ENCODE measurements around the gene PDK2.

Gene PDK2

DNA sequence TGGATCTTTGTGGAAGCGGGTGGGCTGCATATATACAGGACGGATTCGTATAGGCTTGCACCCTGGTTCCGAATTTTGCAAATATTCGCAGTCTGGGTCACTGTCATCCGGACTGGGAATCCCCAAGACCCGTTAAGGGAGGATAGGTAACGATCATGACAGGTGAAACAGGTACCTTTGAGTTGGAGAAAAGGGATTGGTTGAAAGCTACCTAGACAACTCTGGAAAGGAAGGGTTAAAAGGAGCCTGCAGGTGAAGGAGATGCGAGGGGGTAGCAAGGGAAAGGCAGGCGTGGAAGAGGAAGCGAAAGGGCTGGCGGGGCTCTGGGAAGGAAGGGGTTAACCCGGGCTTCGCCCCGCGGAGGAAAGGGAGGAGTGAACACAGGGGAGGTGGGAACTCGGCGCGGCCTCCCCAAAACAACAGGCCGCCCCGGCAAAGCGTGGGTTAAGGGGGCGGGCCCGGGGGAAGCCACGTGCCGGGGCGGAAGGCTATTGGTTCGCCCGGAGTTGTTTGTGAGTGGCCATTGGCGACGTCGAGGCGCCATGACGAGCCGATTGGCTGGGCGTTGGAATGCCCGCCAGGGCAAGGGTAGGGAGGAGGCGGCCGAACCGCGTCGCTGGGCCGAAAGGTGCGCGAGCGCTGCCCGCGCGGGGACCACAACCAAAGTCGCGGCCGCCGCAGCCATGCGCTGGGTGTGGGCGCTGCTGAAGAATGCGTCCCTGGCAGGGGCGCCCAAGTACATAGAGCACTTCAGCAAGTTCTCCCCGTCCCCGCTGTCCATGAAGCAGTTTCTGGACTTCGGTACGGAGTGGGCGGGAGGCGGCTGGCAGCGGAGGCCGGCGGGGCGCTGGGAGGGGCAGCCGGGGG is at the start of gene PDK2:
TSS of gene PDK2 (plus strand) at position 599 of the 867 bp plus-strand sequence. CDS start at position 684, 85 bp downstream.
- DNase-seq: peak; percentile 94

DNA sequence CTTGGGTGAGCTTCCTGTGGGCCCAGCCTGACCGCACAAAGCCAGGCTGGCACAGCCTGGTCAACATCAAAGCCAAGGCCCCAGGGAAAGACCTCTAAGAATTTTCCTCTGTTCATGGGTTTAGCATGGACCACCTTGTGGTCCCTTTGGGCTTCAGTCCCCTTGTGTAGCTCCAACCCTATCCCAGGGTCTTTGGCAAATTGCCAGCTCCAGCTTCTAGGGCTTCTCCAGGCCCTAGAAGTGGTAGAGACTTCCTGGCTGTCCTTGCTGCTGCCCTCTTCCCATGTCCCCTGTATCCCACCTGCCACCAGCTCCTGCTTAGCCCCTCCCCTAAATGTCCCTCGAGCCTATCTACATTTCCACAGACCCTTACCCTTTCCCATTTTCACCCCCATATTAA is 49.0 kb upstream of the PDK2 start:
- no peak for DNase-seq

DNA sequence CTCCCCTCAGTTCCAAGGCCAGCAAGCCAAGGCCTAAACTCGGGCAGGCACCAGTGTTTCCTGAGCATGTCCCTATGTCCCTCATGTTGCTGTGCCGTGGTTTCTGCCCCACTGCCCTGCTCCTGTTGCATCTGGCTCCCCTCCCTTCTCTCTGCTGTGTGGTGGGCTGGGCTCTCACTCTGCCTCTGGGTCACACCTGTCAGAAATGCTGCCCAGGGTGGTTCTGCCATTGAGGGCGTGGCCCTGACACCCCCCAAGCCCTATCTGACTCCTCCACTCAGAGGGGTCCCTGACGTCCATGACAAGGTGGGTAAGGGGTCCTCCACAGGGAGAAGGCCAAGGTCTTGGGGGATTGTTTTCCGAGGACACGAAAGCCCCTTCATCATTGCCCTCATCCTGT is 48.5 kb upstream of the PDK2 start:
- no peak for DNase-seq

DNA sequence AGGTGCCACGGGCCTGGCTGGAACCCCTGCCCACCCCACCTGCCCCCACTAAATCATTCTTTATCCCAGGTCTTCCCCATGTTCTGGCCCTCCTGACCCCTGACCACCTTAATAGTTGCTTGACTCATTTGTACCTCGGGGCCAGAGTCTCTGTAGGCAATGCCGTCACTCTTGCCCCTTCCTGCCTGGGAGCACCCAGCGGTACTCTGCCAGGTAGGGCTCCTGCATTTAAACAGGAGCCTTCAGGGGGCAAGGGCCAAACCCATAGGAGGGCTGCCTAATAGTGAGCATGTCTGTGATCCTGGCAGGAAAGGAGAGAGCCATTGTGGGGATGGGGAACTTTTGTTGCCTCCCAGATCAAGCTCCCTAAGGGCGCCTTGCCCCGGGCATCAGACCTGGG is 48.1 kb upstream of the PDK2 start:
- no peak for DNase-seq

DNA sequence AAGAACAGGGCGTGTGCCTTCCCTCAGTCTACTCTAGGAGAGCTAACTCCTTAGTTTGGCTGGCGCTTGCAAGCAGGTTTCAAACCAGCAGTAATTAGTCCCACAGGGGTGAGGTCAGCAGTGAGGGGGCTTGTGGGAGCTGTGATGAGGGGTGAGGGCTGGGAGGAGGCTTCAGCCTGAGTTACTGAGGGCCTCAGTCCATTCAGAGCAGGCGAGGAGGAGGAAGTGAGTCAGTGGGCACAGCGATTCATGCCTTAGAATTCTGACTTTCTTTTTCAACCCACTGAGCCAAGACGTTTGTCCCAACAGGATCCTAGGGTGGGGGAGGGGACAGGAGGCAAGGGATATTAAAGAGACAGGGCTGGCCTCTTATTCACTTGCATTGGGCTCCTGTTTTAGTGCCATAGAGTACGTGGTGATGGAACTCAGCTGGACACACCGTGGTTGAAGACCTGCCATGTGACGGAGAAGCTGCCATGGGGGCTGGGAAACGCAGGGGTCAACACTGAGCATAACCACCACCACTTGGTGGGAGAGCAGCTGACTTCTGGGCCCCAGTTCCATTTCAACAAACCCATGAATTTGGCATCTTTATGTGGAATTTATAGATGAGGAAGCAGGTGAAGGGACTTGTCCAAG is 47.5 kb upstream of the PDK2 start:
- peak; percentile 48 for DNase-seq

DNA sequence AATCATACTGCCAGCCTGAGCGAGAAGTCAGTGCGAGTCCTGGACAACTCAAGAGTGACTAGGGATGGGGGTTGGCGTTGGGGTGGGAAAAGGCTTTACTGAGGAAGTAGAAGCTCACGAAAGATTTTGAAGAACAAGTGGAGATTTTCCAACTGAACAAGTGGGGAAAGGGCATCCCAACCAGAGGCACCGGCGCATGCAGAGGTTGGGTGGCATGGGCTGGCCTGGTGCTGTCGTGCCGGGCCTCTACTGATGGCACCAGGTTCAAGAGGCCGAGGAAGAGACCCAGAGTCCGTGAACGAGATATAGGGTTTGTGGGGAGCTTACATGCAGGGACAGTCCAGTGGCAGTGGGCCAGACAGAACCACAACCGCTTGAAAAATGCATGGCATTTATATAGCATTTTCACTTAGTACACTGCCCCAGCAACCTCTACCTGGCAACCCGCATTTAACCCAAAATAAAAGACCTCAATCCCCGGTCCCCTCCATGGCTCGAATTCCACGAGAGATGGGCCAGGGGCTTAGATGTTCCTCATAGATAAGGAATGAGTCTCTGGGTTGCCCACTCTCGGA is 46.9 kb upstream of the PDK2 start:
- DNase-seq: no peak

DNA sequence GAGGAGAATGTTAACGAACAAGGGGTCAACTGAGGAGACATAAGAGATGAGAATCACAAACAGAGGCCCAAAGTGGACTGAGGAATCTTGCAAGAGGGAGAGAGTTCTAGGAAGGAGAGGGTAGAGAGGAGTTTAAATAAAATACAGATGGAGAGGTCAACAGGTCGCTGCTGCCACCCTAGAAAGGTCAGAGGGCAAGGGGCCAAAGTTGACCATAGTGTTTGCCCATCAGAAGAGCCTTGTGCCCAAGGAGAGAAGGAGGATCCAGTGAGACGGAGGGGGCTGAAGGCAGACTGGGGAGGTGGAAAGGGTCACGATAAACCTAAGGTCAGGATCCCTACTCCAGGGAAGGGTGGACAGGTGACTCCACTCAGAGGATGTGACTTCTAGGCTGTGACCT is 46.2 kb upstream of the PDK2 start:
- DNase-seq: no peak

DNA sequence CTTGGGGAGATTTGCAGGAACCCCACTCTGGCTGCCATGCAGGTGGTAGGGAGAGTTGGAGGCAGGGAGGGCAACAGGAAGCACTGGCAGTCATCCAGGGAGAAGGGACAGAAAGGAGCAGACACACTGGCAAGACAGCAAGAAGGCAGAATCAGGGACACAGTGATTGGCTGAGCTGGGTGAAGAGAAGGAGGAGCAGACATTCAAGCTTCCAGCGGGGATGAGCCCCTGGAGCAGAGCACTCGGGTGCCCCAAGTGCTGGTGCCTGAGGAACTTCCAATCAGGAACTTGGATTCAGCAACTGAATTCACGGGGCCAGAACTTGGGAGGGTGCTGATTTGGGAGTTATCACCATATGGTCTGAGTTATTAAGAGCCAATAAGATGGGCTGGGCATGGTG is 45.5 kb upstream of the PDK2 start:
- DNase-seq: no peak

DNA sequence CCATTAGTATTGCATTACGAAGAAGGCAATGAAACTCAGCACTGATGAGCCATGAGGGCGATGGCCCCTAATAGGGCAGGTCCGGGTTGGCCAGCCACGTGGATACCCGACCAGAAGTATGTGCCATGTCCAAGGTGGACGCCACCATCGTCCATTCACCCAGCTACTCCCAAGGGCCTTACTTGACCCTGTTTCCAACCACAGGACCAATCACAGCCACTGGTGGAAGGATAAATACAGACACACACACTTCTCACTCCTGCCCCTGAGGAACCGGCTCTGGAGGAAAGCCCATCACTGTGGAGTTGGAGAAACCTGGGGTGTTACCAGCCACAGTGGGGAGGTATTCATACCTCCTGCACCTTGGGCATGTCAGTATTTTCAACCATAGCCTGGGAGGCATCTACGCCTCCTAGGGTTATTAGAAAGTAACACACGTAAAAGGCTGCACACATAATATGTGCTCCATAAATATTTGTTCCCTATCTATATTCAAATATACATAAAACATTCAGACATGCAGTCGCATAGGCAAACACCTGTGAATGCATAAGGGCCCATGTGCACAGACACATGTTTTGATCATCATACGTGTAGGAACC is 44.6 kb upstream of the PDK2 start:
- no peak for DNase-seq

DNA sequence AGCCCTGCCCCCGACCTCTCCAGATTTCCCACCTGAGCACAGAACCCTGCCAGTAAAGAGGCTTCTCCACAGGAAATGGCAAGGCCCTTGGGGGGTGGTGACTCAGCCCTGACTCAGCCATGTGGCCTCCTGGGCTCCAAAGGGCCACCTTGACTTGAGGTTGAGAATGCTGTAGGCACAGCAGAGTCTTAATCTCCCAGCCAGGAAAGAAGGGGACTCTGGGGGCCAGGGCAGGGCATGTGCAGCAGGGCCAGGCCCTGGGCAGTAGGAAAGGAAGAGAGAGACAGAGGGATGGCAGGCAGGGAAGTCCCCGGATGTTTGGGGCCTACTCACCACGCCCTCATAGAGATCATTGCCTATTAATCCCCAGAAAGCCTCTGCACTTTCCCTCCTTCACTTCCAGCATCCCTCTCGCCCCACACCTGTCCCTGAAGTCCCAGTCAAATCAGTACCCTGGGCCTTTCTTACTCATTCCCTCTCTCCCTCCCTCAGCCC is 44.0 kb upstream of the PDK2 start:
- DNase-seq: peak; percentile 54

DNA sequence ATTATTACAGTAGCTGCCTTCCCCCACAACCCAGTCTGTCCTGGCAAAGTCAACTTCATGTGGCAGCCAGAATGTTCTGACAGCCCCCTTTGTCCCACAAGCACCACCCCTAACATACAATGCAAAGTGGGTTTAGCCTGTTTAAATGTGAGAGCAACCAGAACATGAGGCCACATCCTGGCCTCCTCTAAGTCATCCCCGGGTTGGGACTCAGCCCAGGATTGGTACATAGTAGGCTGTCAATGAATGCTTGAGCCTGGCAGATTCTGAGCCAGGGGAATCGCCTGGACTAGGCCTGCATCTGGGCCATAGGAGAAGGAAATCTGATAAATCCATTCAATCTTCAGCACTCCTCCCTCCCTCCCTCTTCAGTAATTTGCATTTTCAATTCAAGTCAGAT is 43.5 kb upstream of the PDK2 start:
- no peak for DNase-seq

DNA sequence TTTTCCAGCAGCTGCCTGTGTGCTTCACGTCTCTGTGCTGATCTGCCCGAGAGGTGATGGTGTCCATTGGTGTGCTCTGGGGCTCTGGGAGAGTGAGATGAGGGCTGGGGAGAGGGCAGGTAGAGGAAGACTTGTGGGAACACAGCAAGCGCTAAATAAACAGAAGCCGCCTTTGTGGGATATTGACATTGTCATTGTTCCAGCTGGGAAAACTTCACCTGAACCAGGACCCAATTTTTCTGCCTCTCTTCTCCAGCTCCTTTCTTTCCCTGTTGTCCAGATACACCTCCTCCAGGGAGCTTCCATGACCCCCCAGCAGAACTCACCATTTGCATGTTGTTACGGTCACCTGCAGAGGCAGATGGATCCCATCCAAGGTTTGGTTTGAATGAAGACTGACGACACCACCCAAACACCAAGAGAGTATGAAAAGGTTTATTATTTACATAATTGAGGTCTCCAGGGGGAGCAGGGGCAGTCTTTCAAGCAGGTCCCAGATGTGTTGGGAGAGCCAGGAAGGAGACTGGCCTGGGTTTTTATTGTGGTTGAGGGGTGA is 42.8 kb upstream of the PDK2 start:
- no peak for DNase-seq

DNA sequence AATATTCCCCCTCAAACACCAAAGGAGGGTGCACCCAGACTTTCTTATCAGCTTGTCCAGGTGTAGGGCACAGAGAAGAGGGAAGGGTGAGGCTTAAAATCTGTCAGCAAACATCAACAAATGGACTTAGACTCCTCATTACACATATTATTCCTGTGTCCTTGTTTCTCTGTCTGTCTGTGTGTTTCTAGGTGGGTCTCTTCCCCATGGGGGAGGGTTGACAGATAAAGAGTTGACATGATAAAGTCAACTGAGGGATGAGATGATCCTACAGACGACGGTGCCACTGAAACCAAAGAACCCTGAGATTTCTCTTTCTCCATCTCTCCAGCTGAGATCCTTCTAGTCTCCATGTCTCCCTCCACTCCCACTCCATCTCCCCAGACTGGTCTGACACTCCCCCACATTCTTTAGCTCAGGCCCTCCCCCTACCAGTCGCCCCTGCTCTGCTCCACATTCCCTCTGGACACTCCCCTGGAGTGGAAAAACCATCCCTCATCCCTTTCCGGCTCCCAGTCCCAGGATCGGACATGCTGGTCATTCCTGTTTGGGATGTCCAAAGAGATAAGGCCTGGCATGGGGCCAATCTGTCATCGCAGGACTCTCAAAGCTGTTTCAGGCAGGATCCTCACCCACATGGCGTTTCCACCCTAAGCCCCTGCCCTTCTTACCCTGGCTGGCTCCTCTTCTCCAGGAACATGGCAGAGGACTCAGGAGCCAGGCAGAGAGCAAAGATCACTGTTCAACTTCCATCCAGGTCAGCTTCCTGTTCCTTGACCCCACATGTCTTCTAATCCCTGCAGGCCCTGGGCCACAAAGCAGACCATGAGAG is 42.1 kb upstream of the PDK2 start:
- no peak for DNase-seq

DNA sequence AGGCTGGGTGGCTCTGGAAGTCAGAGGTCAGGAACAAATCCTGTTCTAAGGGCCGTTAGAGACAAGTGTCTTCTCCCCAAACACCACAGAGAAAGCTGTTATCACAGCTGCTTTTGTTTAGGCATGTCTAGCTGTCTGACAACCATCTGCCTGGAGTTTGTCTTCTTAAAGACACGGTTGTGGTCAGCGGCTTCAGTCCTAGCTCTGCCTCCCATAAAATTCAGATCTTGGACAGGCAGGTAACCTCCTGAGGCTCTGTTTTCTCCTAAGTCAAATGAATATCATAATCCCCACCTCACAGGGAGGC is 41.5 kb upstream of the PDK2 start:
- DNase-seq: no peak

DNA sequence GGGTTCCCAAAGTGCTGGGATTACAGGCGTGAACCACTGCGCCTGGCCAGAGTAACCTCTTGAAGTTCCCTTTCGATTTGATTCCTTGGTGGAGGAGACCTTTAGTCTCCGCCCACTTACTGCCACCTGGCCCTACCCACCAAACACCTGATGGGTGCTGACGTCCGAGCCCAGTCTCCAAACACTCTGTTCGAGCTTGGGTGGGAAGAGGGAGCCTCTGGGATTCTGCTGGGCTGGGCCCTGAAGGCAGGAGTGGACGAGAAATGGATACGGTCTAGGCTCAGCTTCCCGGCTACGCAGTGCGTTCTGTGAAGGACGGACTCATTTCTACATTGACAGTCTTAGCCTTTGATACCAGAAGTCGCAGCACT is 40.1 kb upstream of the PDK2 start:
- DNase-seq: no peak

DNA sequence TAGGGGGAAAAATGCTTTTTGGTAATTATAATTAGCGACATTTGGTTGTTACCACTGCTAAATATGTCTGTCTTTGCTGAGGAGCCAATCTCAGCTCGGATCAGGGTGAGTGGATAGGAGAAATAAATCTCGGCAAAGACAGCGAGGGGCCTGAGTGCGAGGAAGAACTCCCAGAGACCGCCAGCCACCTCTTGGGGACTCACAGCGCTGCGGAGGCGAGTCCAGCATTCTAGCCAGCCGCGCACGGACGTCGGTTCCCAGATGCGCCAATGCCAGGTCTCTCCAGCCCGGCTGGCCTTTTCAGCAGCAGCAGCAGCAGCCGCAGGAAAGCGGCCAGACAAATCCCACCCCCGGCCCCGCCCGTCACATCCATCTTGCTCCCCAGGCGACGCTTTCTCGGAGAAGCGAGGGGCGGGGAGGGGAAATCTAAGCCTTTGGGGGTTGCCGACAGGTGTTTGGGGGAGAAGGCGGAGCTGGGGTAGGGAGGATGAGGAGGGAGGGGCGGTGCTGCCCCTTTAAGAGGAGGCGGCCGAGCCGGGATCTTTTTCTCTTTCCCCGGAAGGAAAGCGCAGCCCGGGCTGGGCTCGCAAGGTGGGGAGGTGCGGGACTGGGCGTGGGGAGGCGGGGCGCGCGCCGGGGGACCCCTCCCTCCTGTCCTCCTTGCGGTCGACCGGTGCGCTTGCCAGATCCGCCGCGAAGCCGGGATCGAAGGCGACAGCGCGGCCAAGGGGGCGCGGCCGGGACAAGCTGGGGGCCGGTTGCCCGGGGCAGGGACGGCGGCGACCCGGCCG is 39.5 kb upstream of the PDK2 start, which contains the start of gene ITGA3:
TSS of gene ITGA3 (plus strand) at position 685 of the 791 bp plus-strand sequence. CDS start 330 bp downstream, outside the sequence.
- DNase-seq: no peak

DNA sequence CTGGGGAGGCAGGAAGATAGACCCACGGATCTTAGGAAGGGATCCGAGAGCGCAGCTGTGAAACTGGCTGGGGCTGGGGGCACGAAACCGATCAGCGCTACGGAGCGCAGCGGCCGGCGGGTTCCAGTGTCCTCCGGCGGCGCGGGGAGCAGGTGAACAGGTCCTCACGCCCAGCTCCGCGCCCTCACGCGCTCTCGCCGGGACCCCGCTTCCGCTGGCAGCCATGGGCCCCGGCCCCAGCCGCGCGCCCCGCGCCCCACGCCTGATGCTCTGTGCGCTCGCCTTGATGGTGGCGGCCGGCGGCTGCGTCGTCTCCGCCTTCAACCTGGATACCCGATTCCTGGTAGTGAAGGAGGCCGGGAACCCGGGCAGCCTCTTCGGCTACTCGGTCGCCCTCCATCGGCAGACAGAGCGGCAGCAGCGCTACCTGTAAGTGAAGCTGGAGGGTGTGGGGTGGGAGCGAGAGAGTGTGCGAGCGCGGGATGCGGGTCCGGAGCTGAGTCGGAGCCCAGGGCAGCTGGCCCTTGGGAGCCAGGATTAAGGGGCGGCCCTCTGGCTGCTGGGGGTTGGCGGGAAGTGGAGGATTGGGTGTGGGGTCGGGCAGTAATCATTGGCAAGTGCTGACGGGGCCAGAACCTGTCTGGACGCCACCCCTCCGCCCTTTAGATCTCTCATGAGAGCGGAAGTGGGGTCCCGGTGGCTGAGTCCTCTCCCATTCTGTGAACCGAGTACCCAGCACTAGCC is 38.8 kb upstream of the PDK2 start:
- no peak for DNase-seq

DNA sequence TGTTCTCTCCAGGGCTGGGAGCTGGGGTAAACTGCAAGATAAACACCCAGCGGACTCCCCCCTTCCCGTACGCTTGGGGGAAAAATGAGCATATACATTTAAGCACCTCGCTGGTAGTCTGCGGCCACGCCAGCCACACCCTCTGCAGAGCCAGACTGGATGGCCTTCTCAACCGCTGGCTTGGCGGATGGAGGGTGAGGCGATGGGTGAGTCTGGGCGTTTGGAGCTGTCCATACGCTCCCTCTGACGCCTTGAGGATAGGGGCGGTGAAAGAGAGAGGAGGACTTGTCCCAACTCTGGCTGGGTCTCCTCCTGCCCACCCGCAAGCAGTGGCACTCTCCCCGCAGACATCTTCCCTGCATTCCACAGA is 38.2 kb upstream of the PDK2 start:
- DNase-seq: no peak

DNA sequence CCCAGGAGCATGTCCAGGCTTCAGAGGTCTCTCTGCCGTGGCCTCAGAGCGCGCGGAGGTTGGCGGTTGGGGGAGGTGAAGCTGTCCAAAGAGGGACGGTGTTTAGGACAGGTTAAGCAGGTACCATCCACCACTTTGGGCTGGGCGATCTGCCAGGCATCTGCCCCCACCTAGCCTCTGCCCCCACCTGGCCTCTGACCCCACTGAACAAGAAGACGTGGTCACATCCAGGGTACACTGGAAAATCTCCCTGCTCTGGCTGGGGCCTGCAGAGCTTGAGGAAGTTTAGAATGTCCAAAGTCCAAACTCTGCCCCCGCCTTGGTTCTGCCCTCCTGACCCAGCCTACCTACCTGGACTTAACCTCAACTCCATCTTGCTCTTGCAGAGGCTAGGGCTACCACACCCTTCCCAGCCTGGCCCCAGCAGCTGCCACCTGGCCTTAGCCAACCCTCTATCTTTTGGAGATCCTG is 37.6 kb upstream of the PDK2 start:
- DNase-seq: no peak

DNA sequence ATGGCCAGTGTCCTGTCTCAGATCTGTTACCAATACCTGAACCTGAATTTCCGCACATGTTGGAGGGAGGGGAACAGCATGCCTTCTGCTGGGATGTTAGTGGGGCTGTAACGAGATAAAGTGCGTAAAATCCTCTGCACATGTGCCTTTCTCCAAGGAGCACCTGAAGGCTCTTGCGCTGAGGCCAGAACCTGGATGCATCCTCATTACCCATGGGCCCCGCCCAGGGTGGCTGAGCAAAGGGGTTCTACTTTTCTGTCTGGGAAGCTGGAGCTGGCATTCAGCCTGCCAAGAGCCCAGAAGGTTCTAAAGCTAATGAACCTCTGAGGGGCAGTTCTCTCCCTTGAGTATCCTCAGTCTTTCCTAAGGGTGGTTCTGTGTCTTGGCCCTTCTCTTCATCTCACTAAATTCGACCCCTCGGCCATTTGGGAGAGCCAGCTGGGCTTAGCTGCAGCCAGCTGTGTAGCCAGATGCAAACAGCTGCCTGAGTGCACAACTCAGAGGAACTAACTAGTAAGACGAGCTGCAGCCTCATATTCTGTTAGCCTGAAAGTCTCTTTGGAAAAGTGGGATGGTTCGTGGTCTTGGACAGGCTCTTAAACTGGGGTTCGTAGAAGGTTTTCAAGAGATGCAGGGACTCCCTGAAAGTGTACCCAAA is 36.7 kb upstream of the PDK2 start:
- no peak for DNase-seq
